Measurements from ENCODE around the gene PRDM8.
"Not testable (repeated sequence)": the region's sequence is repeated elsewhere in the genome, so short reads cannot be mapped to it uniquely, and the experiment has no call there.

The PRDM8 gene

DNA sequence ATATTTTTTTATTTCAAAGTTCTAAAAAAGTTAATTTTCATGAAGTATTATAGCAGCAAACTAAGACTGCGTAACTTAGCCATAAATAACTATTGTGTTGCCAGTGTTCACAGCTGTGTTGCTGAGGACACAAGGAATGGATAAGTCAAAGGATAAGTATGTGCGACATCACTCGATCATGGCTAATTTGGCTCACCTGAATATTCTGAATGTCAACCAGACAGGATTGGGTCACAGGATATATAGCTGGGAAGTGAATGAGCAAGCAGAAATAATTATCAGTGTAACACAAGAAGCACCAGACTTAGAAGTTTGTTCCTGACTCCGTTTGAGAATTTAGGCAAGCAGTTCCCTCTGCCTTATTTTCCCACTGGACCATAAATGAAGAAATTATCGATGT is 33.9 kb downstream of the PRDM8 start:
- no peak for DNase-seq

- no peak for DNase-seq
Measured at GRCh38 chr4:80232707-80233370, 35.5 kb downstream of the PRDM8 start.

- no peak for DNase-seq
Measured at GRCh38 chr4:80233390-80233789, 36.1 kb downstream of the PRDM8 start.

DNA sequence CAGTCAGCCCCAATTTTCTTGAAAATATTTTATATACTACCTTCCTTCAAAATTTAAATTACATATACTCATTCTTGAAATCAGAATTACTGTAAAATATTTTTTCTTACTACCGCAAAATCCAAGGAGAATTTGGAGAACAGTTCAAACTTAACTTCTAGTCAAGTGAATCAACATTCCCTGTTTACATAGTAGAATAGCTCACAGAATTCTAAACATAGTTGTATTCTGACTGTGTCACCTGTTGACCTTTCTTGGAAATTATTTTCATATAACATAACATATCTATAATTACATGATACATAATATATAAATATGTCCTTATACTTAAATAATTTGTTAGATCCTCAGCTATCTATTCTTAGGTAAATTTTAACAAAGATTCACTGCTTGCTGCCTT is 38.1 kb downstream of the PRDM8 start:
- no peak for DNase-seq

- no peak for DNase-seq
Measured at GRCh38 chr4:80237992-80238391, 40.7 kb downstream of the PRDM8 start.

DNA sequence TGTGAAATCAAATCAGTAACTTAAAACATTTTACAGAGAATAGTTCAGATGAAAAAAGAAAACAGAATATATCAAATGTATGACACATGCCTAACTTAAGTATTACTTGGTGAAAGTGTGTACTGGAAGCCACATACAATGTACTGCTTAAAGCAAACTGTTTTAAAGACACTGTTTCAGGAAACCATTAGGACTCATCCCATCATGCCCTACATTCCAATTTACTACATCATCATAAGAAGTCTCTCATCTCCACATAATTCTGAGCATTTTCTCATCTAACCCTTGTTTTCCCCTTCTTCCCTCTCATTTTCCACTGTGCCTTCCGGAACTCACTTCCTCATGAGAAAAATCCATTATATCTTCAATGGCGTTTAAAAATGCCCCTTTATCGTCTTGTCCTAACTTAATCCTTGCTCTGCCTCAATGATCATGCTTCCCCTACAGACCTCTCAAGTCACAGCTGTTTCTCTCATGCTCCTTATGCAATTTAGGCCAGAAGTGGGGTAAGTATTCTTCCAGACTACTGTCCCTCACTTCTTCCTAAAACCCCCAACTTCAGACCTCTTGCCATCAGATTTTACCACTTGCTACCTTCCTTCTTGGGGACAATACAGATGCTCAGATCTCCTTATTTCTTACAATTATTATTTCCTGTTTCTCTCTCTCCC is 42.3 kb downstream of the PRDM8 start:
- no peak for DNase-seq

DNA sequence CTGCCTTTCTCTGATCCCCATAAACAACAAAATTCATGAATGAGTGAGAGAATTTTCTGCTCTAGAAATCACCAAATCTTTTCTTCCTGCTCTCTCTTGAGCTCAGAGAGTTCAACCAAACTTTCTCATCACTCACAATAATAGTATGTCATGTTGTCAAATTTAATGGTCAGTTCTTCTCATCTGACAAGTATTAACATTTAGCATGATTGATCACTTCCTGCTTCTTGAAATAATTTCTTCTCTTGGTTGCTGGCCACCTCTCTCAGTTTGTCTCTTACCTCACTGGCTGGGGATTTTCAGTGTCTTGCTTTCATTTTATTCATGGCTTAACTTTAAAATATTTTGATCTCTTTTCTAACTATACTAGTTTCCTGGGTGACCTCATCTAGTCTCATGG is 43.7 kb downstream of the PRDM8 start:
- DNase-seq, result no peak

DNA sequence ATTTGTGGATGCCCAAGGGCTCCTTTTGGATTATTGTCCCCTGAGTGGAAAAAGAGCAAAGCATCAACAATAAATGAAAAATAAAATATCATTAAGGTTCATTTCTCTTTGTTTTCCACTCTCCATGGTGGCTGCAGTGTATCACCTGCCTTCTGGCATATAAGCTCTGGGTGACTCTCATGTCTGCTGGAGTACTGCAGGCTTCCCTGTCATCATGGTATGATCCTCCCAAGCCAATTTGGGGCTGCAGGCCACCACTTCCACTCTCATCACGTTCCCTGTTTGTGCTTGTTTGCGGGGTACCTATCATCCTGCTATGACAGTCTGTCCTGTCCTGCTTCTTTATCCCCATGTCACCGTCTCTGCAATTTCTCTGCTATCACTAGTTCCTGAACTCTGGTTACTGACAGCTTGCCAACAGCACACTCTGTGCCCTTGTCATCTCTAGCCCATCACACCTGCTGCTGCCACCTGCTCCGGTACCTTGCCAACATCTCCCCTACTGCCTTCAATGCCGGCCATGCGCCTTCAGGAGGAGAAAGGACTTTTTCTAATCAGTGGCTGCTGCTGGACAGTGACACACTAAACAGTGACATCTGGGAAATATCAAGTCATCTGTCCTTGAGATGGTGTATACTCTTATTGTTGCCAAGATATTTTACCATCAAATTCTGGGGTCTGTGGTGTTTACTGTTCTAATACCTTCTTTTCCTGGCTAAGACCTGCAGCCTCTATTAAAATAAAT is 46.1 kb downstream of the PRDM8 start:
- DNase-seq, result no peak

DNA sequence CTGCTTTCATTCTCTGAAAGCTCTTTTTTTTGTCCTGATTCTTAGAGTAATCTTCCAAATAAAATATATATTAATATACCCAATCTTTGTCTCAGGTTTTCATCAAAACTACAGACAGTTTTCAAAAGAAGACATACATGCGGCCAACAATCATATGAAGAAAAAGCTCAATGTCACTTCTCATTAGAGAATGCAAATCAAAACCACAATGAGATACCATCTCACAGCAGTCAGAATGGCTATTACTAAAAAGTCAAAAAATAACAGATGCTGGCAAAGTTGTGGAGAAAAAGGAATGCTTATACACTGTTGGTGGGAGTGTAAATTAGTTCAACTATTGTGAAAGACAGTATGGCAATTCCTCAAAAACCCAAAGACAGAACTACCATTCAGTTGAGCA is 50.2 kb downstream of the PRDM8 start:
- DNase-seq, result not testable (repeated sequence)

DNA sequence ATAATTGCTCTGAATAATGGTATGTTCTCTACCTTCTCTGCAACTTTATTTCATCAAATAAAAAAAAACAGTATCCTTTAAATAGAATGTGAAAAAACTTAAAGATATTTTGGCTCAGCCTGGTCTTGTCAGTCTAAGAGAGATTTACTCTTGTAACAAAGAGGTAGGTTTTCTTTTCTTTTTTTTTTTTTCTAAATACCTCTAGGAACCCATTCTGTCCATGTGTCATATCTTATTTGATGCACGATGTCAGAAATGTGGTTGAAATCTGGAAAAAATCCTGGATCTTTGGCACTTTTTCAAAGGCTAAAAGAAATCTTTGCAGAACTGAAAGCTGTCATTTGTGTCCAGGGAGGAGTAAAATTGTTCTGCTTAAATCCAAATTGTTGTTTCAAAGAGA is 51.8 kb downstream of the PRDM8 start:
- DNase-seq, result no peak

DNA sequence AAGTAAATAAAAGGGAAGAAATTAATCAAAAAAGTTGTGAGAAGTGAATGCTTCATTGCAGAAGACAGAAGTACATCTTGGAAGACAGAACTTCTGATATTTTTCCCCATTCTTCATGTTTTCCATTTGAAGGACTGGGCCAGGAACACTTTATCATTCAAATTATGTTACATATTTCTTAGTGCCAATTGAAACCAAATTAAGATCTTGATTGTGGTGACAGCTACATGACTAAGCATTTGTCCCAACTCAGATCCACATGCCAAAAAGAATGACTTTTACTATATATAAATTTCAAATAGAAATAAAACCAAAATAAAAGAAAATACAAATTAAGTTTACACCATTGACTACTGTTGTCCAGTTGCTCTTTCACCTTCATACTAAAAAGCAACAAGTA is 55.1 kb downstream of the PRDM8 start:
- DNase-seq, result no peak

DNA sequence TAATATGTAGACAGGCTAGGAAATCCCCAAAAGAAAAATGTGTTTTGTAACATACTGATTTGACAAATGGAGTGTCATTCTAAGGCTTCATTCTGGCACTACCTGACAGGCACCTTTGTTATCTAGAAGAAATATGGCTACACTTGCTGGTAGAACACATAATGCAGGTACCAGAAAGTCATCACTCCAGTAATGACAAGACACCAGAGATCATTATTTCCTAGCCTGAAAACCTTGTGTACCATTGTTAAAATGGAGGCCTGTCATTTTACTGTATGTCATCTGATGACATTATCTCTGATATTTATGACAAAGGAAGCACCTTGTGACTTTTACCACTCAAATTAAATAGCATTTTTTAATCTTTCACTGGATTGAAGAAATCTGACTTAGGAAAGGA is 55.6 kb downstream of the PRDM8 start:
- no peak for DNase-seq

DNA sequence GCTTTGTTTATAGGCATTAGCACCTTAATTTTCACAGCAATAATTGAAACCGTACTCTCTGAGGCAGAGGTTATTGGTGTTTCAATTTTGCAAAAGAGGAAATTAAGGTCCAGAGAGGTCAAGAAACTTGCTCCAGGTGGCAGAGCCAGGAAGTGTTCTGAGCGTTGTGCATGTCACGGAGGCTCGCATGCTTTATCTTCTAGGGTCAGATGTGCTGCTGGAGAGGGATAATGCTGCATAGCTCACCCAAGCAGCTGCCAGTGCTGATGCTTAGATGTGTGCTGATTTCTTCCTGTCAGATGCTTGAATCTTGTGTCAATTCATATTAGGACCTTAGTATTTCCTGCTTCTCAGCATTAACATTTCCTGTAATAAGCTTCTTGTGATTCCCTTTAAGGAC is 56.2 kb downstream of the PRDM8 start:
- no peak for DNase-seq
